T follicular helper cell (primary cell): ENCODE results near the gene PKHD1.
"Not testable (repeated sequence)": the region's sequence is repeated elsewhere in the genome, so short reads cannot be mapped to it uniquely, and the experiment has no call there.

Experiments
- DNase-seq: peaks from one replicate; pipeline ENCODE4 v3.0.0-alpha.2; 2020; ENCODE audit warnings: low read depth

PKHD1 gene

GRCh38 chr6:51928320-51928719 is 159.1 kb downstream of the PKHD1 start:
- no peak for DNase-seq

GRCh38 chr6:51927450-51927849 is 160.0 kb downstream of the PKHD1 start:
- no peak for DNase-seq

GRCh38 chr6:51926125-51926524 is 161.3 kb downstream of the PKHD1 start:
- no peak for DNase-seq

GRCh38 chr6:51922479-51922878 is 164.9 kb downstream of the PKHD1 start:
- DNase-seq = not testable (repeated sequence)

- DNase-seq = not testable (repeated sequence)
Observed at GRCh38 chr6:51918347-51918746, 169.1 kb downstream of the PKHD1 start.

- DNase-seq = no peak
Observed at GRCh38 chr6:51915098-51915497, 172.3 kb downstream of the PKHD1 start.

- DNase-seq = no peak
Observed at GRCh38 chr6:51913265-51913664, 174.1 kb downstream of the PKHD1 start.

- DNase-seq = no peak
Observed at GRCh38 chr6:51910851-51911250, 176.6 kb downstream of the PKHD1 start.

GRCh38 chr6:51908243-51908642 is 179.2 kb downstream of the PKHD1 start:
- DNase-seq = no peak

GRCh38 chr6:51901766-51902764 is 185.3 kb downstream of the PKHD1 start:
- no peak for DNase-seq

- DNase-seq = no peak
Observed at GRCh38 chr6:51893366-51893765, 194.0 kb downstream of the PKHD1 start.

- no peak for DNase-seq
Observed at GRCh38 chr6:51892750-51893149, 194.7 kb downstream of the PKHD1 start.

- no peak for DNase-seq
Observed at GRCh38 chr6:51892339-51892738, 195.1 kb downstream of the PKHD1 start.

GRCh38 chr6:51891784-51892183 is 195.6 kb downstream of the PKHD1 start:
- no peak for DNase-seq

GRCh38 chr6:51887859-51888258 is 199.6 kb downstream of the PKHD1 start:
- no peak for DNase-seq

- no peak for DNase-seq
Observed at GRCh38 chr6:51885957-51886356, 201.5 kb downstream of the PKHD1 start.

GRCh38 chr6:51868591-51869355 is 218.6 kb downstream of the PKHD1 start:
- no peak for DNase-seq

- DNase-seq = no peak
Observed at GRCh38 chr6:51866867-51867266, 220.5 kb downstream of the PKHD1 start.

GRCh38 chr6:51865996-51866395 is 221.4 kb downstream of the PKHD1 start:
- no peak for DNase-seq

- DNase-seq = no peak
Observed at GRCh38 chr6:51865176-51865575, 222.2 kb downstream of the PKHD1 start.

GRCh38 chr6:51857134-51857533 is 230.3 kb downstream of the PKHD1 start:
- DNase-seq = no peak

- no peak for DNase-seq
Observed at GRCh38 chr6:51856508-51856907, 230.9 kb downstream of the PKHD1 start.
